VCaP (cell line): Measurements from ENCODE around the gene CACNA1D.

Source experiments
- H3K27ac ChIP-seq: fragments of 450-650 bp; 2 replicates; pipeline ENCODE4 v1.5.1; 2017
- CTCF ChIP-seq: fragments of 450-650 bp; conservative IDR thresholded peaks from 2 replicates; pipeline ENCODE4 v1.5.1; 2017; ENCODE audit warnings: mild to moderate bottlenecking, moderate library complexity

CACNA1D gene

GRCh38 chr3:53547327-53547726 is 52.9 kb downstream of the CACNA1D start:
- no peak for TF ChIP-seq CTCF
- H3K27ac ChIP-seq, result no peak overlapping the region

GRCh38 chr3:53550005-53550620 is 55.7 kb downstream of the CACNA1D start:
- H3K27ac ChIP-seq, result no peak overlapping the region
- TF ChIP-seq CTCF, result no peak

DNA sequence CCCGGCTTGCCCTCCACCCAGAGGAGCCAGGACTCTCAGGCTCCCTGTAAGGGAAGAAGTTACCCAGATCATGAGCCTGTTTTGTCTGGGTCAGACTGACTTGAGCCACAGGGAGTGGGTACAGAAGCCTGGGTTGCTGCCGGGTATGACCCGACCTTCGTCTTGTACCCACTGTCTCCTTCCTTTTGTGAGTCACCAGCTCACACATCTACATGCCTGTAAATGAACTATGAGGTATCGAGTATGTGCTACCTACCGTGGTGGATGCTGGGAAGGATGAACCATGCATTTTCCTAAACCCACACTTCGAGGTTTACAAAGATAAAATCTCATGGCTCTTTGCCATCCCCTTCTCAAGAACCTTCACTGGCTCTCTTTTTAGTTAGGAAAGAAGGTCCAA is 56.9 kb downstream of the CACNA1D start:
- TF ChIP-seq CTCF, result no peak

GRCh38 chr3:53552730-53553129 is 58.3 kb downstream of the CACNA1D start:
- no peak overlapping the region for H3K27ac ChIP-seq
- no peak for TF ChIP-seq CTCF

More for the DNA sequence above, 56.9 kb downstream of the CACNA1D start:
- no peak overlapping the region for H3K27ac ChIP-seq

DNA sequence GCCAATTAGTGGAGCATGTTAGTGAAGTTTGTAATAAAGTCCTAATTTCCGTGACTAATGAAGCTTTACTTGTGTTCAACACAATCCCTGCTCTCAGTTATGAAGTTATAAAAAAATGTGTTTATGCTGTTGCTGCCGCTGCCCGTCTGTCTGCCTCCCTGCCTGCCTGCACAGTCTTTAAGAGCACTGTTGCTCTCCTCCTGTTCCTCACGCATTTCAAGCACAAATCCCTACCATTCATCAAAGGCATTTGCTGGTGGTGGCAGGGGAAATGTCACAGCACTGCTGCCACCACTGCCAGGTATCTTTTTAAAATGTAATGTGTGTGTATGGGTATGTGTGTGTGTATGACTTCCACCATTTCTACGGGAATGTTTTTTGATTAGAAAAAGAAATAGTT is 58.8 kb downstream of the CACNA1D start:
- TF ChIP-seq CTCF, result no peak
- no peak overlapping the region for H3K27ac ChIP-seq

DNA sequence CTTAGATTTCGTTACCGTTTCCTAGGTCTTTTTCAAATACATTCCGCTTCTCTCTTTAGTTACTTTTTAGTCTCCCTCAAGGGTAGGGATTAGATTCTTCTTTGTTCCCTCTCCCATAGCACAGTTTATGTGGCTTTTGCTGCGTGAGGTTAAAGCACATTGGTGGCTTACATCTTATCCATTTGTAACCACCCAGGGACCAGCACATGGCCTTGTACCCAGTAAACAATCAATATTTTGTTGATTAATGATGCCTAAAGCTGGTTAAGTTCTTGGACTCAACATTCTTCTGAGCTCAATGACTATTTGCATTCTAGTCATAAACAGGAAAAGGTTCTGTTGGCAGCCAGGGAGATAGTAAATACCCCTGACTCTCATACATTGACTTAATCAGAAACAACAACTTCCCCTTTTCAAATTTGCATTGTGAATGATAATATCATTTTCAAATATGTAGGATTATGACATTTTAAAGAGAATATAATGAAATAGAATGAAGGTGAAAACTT is 60.2 kb downstream of the CACNA1D start:
- H3K27ac ChIP-seq, result no peak overlapping the region; the same call in 1 of the 2 replicates

GRCh38 chr3:53555068-53555588 is 60.7 kb downstream of the CACNA1D start:
- no peak for TF ChIP-seq CTCF
- no peak overlapping the region; the same call in 1 of the 2 replicates for H3K27ac ChIP-seq

More for the DNA sequence above, 60.2 kb downstream of the CACNA1D start:
- TF ChIP-seq CTCF, result no peak
